OCI-LY3 (cell line): Measurements from ENCODE around the gene AK1.

Experiments
- H2AFZ ChIP-seq: fragments of 200-600, 300-600 bp; shearing (Covaris generic); 2 replicates; pipeline ENCODE4 v1.6.0; 2014; ENCODE audit warnings: antibody characterized with exemption, low read depth, low read length
- H3K27ac ChIP-seq: fragments of 200-600, 300-600 bp; sonication (generic); 2 replicates; pipeline ENCODE4 v1.5.1; 2014; ENCODE audit warnings: mild to moderate bottlenecking, low read length, moderate library complexity, mixed read lengths
- H3K27me3 ChIP-seq: fragments of 200-600, 300-600 bp; sonication (generic); 2 replicates; pipeline ENCODE4 v1.6.1; 2014; ENCODE audit warnings: low read depth, low read length, mixed read lengths
- H3K36me3 ChIP-seq: fragments of 200-600, 300-600 bp; sonication (generic); replicated peaks from 2 replicates; pipeline ENCODE3; 2014; ENCODE audit warnings: low read depth, low read length, mixed read lengths
- H3K4me1 ChIP-seq: fragments of 300-600, 200-600 bp; sonication (generic); 2 replicates; pipeline ENCODE4 v1.6.1; 2014; ENCODE audit warnings: low read length, mixed read lengths
- H3K4me2 ChIP-seq: fragments of 200-600, 300-600 bp; sonication (generic); 2 replicates; pipeline ENCODE4 v1.6.1; 2014; ENCODE audit warnings: low read length, mixed read lengths
- H3K4me3 ChIP-seq: fragments of 300-600, 200-600 bp; sonication (generic); 2 replicates; pipeline ENCODE4 v1.5.1; 2014; ENCODE audit warnings: antibody characterized with exemption, mild to moderate bottlenecking, low read length, moderate library complexity
- H3K79me2 ChIP-seq: fragments of 300-600, 200-600 bp; shearing (Covaris generic); 2 replicates; pipeline ENCODE4 v1.6.1; 2014; ENCODE audit warnings: mild to moderate bottlenecking, low read length, mixed read lengths
- H3K9ac ChIP-seq: fragments of 300-600, 200-600 bp; shearing (Covaris generic); 2 replicates; pipeline ENCODE4 v1.6.0; 2014; ENCODE audit warnings: mild to moderate bottlenecking, low read length, moderate library complexity
- H3K9me3 ChIP-seq: fragments of 200-600, 300-600 bp; shearing (Covaris generic); 2 replicates; pipeline ENCODE4 v1.6.1; 2014; ENCODE audit warnings: low read length, mixed read lengths; ENCODE audit not compliant: insufficient read depth
- H4K20me1 ChIP-seq: fragments of 200-600, 300-600 bp; sonication (generic); 2 replicates; pipeline ENCODE4 v1.6.1; 2016; ENCODE audit warnings: low read length, mixed read lengths; ENCODE audit not compliant: insufficient read depth
- EZH2phosphoT487 ChIP-seq: fragments of 200-600 bp; shearing (Covaris generic); IDR thresholded peaks from 2 replicates; pipeline ENCODE4 v1.6.1; 2018; ENCODE audit warnings: antibody characterized with exemption, mixed run types, low read depth
- TF ChIP-seq, protein P1 (sequence below): fragments of 200-600, 300-600 bp; sonication (generic); IDR thresholded peaks from 2 replicates; pipeline ENCODE4 v1.5.1; 2014; ENCODE audit warnings: antibody characterized with exemption, low read length, low read depth

The AK1 gene

DNA sequence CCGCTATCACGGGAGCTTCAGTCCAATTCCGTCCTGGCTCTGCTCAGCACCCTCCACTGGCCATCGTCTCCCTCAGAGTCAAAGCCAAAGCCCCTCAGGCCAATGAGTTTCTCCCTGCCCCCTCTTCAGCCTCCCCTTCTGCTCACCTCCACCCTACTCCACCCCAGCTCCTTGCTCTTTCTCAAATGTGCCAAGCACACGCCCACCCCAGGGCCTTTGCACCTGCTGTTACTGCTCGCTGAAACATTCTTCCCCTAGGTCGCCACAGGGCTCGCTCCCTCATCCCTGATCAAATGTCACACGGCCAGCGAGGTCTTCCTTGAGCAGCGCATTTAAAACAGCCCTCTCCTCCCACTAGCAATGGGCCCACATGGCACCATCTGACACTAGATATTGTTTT is 16.7 kb downstream of the AK1 start:
- no peak for TF ChIP-seq EZH2phosphoT487
- TF ChIP-seq, protein P1, sequence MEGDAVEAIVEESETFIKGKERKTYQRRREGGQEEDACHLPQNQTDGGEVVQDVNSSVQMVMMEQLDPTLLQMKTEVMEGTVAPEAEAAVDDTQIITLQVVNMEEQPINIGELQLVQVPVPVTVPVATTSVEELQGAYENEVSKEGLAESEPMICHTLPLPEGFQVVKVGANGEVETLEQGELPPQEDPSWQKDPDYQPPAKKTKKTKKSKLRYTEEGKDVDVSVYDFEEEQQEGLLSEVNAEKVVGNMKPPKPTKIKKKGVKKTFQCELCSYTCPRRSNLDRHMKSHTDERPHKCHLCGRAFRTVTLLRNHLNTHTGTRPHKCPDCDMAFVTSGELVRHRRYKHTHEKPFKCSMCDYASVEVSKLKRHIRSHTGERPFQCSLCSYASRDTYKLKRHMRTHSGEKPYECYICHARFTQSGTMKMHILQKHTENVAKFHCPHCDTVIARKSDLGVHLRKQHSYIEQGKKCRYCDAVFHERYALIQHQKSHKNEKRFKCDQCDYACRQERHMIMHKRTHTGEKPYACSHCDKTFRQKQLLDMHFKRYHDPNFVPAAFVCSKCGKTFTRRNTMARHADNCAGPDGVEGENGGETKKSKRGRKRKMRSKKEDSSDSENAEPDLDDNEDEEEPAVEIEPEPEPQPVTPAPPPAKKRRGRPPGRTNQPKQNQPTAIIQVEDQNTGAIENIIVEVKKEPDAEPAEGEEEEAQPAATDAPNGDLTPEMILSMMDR = no peak
- H3K9ac ChIP-seq = no peak overlapping the region
- no peaks in the 10 kb centered on the region for H4K20me1 ChIP-seq
- no peaks in the 10 kb centered on the region for H3K4me1 ChIP-seq
- no peak overlapping the region for H3K27ac ChIP-seq
- no peak overlapping the region for H3K4me2 ChIP-seq
- H3K9me3 ChIP-seq = no peaks in the 10 kb centered on the region
- H3K4me3 ChIP-seq = no peak overlapping the region
- no peaks in the 10 kb centered on the region for H3K79me2 ChIP-seq
- no peak overlapping the region for H2AFZ ChIP-seq
- H3K36me3 ChIP-seq = no peaks in the 10 kb centered on the region
- no peaks in the 10 kb centered on the region for H3K27me3 ChIP-seq

DNA sequence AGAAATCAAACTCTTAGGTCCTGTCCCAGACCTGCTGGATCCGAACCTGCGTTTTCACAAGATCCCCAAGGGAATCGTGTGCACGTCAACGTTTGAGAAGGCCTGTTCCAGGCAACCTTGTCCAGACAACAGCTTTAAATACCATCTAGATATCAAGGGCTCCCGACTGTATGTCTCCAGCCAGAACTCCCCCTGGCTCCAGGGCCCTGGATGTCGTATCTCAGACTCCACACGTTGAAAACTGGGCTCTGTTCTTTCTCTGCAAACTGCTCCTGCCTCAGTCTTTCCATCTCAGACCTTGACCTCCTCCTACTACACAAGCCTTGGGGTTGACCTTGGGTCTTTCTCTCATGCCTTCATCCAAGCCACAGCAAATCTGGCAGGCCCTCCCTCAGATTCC is 17.2 kb downstream of the AK1 start:
- Histone ChIP-seq H3K4me1 (no peaks in the 10 kb centered on the region), H3K9me3 (no peaks in the 10 kb centered on the region), H3K9ac (no peak overlapping the region), H4K20me1 (no peaks in the 10 kb centered on the region), H3K27me3 (no peaks in the 10 kb centered on the region), H3K4me3 (no peak overlapping the region), H3K79me2 (no peaks in the 10 kb centered on the region), H2AFZ (no peak overlapping the region), H3K27ac (no peak overlapping the region), H3K4me2 (no peak overlapping the region), H3K36me3 (no peaks in the 10 kb centered on the region)
- TF ChIP-seq, protein P1 = no peak
- no peak for TF ChIP-seq EZH2phosphoT487

DNA sequence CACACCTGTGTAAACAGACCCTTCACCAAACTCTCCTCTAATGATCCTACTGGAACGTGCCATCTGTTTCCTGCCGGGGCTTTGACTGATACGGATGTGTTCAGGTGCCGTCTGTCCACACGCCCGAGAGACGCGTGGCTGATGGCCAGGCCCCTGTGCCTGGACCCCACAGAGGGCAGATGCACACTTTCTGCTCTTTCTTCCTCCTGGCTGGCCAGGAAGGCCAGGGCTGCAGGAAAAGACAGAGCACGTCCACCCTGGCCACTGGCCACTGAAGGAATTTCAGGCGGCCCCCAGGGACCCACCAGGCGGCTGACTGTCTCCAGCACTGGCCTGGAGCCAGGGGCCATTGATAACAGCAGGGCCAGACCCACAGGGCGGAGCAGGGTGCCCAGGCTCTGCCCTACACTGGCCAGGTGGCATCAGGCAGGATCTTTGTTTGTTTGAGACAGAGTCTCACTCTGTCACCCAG is 19.4 kb downstream of the AK1 start:
- TF ChIP-seq, protein P1 = no peak
- no peak for TF ChIP-seq EZH2phosphoT487
- no peak overlapping the region for H3K9ac ChIP-seq
- no peak overlapping the region for H3K27ac ChIP-seq
- H3K27me3 ChIP-seq = no peaks in the 10 kb centered on the region
- no peak overlapping the region for H2AFZ ChIP-seq
- H3K9me3 ChIP-seq = no peaks in the 10 kb centered on the region
- no peak overlapping the region for H3K4me3 ChIP-seq
- H3K79me2 ChIP-seq = no peaks in the 10 kb centered on the region
- no peaks in the 10 kb centered on the region for H3K4me1 ChIP-seq
- no peak overlapping the region for H3K4me2 ChIP-seq
- H4K20me1 ChIP-seq = no peaks in the 10 kb centered on the region
- no peaks in the 10 kb centered on the region for H3K36me3 ChIP-seq

DNA sequence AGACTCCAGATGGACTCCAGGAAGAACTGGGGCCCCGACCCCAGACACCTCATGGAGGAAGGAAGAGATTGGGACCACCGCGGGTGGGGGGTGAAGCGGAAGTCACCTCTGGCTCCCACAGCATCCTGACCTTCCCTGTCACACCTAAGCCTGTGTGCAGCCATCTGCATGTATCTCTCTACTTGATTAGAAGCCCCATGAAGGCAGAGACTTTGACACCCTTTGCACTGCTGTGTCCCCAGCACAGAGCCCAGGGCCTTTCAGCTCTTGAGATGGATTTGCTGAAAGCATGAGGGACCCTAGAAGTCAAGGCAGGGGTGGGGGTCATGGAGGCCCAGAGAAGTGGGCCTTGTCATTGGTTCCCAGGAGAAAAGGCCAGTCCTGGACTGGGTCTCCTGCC is 20.2 kb downstream of the AK1 start:
- no peaks in the 10 kb centered on the region for H3K36me3 ChIP-seq
- no peak overlapping the region for H3K4me3 ChIP-seq
- H3K4me1 ChIP-seq = no peaks in the 10 kb centered on the region
- no peak overlapping the region for H3K27ac ChIP-seq
- no peaks in the 10 kb centered on the region for H4K20me1 ChIP-seq
- H2AFZ ChIP-seq = no peak overlapping the region
- no peaks in the 10 kb centered on the region for H3K79me2 ChIP-seq
- H3K9me3 ChIP-seq = no peaks in the 10 kb centered on the region
- H3K9ac ChIP-seq = no peak overlapping the region
- H3K4me2 ChIP-seq = no peak overlapping the region
- no peak for TF ChIP-seq EZH2phosphoT487
- TF ChIP-seq, protein P1 = no peak
- H3K27me3 ChIP-seq = no peaks in the 10 kb centered on the region
